HG03039 (cell line): ENCODE results near the gene KYNU.
A peak's percentile ranks its signal among the peaks of the same experiment; 100 is the strongest.
"Not testable (repeated sequence)": the region's sequence is repeated elsewhere in the genome, so short reads cannot be mapped to it uniquely, and the experiment has no call there.

Source experiments
- ATAC-seq: cut with Tn5 transposase; IDR thresholded peaks from one replicate; pipeline ENCODE4 v1.9.1; 2021; ENCODE audit warnings: mild to moderate bottlenecking, moderate library complexity; ENCODE audit not compliant: unreplicated experiment

KYNU gene

GRCh38 chr2:142877216-142877838 is at the start of gene KYNU:
TSS of gene KYNU (plus strand) at chr2:142877664. CDS start at chr2:142885368, 7,704 bp downstream.
- ATAC-seq = peak; percentile 43

GRCh38 chr2:142834021-142834420 is 43.4 kb upstream of the KYNU start:
- ATAC-seq = no peak

- ATAC-seq = no peak
Measured at GRCh38 chr2:142840436-142840835, 37.0 kb upstream of the KYNU start.

DNA sequence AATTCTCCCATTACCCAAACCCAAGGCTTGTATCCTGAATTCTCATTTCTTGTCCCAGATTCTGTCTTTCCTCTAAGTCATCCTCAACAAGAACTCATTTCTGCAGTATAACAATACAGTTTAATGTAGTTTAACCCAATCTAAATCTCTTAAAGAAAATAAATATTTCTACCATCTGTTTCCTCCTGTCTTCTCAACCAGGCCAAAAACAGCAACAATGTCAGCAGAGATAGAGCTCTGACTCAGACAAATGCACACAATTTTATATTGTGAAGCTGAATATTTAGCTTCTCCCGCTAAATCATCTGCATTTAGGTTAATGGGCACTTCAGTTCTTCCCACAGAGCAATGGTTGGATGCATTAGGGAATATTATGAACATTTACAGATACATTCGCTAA is 35.7 kb upstream of the KYNU start:
- no peak for ATAC-seq

DNA sequence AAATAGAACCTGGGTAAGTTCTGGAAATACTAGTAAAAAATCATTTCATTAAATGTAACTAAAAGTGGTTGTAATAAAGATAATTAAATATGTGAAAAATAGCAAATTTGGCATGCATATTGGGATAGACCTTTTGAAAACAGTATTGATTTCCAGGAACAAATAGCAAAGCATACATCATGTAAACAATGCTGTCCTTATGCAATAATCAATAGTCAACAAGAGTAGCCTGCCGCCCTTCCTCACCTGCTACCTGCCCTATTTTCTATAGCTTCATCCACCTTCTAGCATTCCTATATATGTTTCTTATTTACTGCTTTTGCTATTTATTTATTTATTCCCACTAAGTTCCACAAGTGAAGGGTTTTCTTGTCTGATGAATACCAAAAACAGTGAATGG is 35.1 kb upstream of the KYNU start:
- no peak for ATAC-seq

- ATAC-seq = no peak
Measured at GRCh38 chr2:142843731-142844130, 33.7 kb upstream of the KYNU start.

GRCh38 chr2:142848023-142848606 is 29.3 kb upstream of the KYNU start:
- no peak for ATAC-seq

GRCh38 chr2:142849820-142850219 is 27.6 kb upstream of the KYNU start:
- no peak for ATAC-seq

GRCh38 chr2:142853912-142854311 is 23.6 kb upstream of the KYNU start:
- ATAC-seq = no peak

GRCh38 chr2:142857256-142858164 is 20.0 kb upstream of the KYNU start:
- no peak for ATAC-seq

DNA sequence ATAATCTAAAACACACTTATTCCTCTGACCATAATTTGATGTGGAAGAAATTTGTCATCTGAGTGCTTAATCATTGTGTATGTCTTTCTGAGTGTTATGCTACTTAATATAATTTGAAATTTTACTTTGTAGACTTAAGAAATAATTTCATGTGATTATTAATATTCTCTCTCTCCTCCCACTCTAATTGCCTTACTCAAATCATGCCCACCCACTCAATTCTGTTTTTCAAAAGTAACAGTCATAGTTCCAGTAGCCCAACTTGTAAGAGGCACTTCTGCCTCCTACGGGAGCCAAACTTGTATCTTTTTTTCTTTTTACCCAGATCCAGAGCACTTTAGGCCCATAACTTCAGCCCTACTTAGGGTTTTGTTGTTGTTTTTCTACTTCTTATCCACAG is 18.5 kb upstream of the KYNU start:
- ATAC-seq = no peak

- ATAC-seq = no peak
Measured at GRCh38 chr2:142862299-142862698, 15.2 kb upstream of the KYNU start.

GRCh38 chr2:142862847-142863246 is 14.6 kb upstream of the KYNU start:
- no peak for ATAC-seq

DNA sequence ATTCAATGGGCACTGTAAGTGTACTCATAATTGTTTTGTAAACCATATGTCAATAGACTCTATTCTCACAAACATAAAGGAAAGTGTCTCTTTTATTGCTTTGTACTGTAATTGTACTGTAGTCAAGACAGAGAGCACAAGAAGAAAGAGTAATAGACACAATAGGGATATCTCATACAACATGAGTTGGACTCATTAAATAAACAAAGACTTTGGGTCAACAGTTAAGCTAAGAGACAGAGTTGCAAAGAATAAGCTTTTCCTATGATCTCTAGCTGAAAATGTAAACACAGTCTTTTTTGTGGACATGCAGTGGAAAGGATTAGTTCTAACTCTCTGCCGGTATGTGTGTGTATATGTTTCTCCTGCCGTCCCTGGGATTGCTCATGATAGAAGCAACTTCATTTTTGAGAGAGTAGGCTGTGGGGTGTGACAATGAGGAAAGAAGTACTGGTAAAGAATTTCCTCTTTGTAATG is 13.9 kb upstream of the KYNU start:
- ATAC-seq = no peak

DNA sequence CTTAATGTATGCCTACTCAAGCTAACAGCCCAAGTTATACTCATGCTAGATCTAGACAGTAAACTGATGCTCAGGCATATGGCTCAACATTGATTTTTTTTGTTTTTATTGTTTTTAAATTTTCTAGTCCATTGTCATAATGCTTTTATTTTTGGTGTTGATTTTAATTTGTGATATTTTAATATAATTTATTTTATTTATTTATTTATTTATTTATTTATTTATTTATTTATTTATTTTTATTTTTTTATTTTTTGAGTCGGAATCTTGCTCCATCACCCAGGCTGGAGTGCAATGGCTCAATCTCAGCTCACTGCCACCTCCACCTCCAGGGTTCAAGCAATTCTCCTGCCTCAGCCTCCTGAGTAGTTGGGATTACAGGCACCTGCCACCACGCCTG is 12.9 kb upstream of the KYNU start:
- not testable (repeated sequence) for ATAC-seq

DNA sequence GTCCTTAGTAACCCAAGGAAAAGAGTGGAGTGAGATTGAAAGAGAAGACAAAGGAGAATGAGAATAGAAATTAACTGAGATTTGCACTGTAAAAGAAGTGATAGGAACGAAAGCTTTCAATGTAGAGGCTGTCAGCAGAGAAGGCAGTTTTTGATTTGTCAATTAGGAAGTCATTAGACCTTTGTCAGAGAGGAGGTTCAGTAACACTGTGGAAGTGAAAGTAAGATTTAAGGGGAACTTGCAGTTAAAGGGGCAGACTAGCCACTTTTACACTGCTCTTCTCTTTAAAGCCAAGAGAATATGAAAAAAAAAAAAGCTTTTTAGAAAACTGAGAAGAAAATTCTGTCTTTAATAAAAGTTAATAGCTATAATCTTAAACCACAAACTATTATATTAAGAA is 11.5 kb upstream of the KYNU start:
- ATAC-seq = peak; percentile 90

DNA sequence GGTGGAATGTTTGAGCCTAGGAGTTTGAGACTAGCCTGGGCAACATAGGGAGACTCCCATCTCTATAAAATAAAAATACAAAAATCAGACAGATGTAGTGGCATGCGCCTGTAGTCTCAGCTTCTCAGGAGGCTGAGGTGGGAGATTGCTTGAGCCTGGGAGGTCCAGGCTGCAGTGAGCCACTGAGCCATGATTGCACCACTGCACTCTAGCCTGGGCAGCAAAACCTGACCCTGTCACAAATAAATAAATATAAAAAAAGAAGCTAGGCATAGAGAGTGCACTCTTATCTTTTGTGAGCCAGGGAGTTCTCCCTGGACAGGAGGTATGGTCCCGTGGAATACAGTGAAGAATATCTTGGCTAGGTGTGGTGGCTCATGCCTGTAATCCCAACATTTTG is 11.0 kb upstream of the KYNU start:
- ATAC-seq = peak; percentile 23

DNA sequence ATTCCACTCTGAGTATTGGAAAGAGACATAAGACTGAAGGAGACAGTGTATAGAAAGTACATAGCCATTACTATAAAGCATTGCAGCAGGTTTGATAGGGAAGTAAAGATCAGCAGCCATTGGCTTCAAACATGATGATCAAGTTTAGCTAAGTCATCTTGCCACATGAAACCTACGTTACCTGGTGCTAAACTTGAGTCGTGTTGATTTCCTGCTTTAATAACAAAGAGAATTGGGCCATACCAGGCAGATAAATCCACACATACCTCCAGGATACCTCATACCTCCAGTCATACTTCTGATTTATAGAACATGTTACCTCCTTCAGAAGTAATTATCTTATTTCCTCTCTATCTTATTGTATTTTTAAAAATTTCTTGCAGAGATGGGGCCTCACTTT is 10.3 kb upstream of the KYNU start:
- no peak for ATAC-seq

DNA sequence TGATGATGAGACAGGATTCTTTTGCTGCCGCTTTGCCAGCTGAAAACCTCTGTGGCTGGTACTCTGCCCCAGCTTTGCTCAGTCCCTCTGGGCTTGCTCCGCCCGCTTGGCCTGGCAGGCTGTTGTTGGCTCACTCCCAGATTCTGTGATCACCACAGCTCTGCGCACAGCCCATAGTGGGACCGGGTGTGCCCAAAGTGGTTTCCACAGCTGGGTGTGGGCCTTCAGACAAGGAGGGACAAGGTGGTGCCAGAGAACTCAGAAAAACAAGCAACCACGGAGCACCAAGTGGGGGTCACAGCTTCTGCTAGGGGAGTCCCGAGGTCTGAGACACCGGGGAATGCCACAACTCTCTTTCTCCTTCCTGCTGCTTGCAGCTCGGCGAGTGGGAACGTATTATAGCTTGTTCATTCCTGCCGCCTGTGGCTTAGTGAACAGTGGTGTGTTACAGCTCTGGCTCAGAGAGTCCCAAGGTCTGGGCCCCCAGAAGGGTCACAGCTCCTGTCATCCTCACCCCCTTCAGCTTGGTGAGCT is 9.2 kb upstream of the KYNU start:
- ATAC-seq = peak; percentile 30

DNA sequence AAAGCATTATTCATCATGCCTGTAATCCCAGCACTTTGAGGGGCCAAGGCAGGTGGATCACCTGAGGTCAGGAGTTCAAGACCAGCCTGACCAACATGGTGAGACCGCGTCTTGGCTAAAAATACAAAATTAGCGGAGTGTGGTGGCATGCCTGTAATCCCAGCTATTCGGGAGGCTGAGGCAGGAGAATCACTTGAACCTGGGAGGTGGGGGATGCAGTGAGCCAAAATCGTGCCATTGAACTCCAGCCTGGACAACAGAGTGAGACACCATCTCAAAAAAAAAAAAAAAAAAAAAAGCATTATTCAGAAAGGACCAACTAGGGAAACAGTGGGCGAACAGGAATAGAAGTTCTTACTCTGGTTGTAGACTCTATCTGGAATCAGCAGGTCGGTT is 8.4 kb upstream of the KYNU start:
- ATAC-seq = not testable (repeated sequence)

DNA sequence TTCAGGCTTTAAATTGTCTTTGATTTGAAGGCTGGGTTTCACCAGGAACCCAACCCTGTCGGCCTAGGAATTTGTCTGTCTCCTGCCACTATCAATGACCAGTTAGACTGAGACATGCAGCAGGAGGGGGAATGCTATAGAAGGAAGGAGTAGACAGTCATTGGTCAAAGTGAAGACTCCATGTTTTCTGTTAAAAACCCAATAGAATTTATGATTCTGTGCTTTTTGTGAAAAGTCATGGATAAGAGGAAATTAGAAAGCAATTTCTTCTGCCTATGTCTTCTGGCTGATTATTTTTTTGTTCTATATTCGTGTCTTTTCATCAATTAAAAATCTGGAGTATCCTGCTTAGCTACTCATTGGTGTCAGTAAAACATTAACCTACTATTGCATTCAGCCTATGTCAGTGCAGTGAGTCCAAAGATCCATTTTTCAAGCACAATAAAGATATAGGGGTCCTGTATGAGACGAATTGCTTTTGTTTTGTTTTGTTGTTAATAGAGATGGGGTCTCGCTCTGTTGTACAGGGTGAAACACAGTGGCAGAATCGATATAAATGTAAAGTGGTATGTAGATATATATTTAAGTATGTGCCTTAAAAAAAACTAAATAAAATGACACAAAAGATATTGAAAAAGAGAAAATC is 7.9 kb upstream of the KYNU start:
- no peak for ATAC-seq
